ENCODE data around the gene B3GLCT. TPM values are rescaled to one million over a fixed set of nuclear protein-coding genes. Genes with fewer than 3 reads are reported as not detected.

Gene B3GLCT
- total and polyA plus RNA-seq, 2 of the 13 experiments (the other 11 are each of a cell fraction or from before 2014, with no cell fraction given) = 2.0 to 7.1 TPM

DNA sequence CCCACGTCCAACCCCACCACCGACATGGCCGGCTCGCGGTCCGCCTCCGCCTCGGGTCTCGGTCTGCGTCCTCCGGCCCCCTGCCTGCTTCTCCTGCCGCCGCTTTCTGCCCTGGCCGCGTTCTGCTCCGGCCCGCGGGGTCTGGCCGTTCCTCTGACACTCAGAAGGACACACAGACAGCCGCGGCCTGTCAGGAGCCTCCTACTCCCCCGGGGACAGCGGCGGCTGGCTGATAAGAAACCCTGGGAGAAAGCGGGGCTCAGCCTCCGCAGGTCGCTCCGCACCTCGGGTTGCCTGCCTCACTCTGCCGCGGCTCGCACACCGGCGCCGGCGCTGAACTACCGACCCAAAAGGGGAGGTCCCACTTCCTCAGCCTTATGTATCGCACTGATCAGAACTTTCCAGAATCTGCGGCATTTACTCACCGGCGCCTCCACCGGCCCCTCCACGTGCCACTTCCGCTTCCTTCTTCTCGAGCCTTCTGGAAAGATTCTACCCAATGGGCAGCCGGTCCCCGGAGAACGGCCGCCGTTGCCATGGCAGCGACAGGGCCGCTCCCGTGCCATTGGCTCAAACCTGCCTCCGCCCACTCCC, 38.1 kb upstream of the B3GLCT start, which contains the start of gene HSPH1 (continued):
- TF ChIP-seq, protein P1, sequence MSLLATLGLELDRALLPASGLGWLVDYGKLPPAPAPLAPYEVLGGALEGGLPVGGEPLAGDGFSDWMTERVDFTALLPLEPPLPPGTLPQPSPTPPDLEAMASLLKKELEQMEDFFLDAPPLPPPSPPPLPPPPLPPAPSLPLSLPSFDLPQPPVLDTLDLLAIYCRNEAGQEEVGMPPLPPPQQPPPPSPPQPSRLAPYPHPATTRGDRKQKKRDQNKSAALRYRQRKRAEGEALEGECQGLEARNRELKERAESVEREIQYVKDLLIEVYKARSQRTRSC (CRISPR knock-in tag; IDR thresholded peaks at IDR 0.05; ENCODE audit: low read depth) = 0 out of 2 replicates have a peak, but pooled peaks have one; percentile 25
- TF ChIP-seq EP300 (IDR thresholded peaks at IDR 0.05; ENCODE audit: low read depth in 2 of 2, low read length in 2 of 2) (peak in 1 of 2 experiments; percentile 74; a peak in 2 of 4 replicates), EP300 (CRISPR knock-in tag; IDR thresholded peaks at IDR 0.05; ENCODE audit: borderline replicate concordance) (no peak), POLR2G (IDR thresholded peaks at IDR 0.05; ENCODE audit: low read depth, low read length) (peak; percentile 84), SOX6 (IDR thresholded peaks at IDR 0.05) (no peak), SOX6 (CRISPR knock-in tag; IDR thresholded peaks at IDR 0.05) (peak; percentile 47; the same call in 1 of the 2 replicates), NRL (CRISPR knock-in tag; IDR thresholded peaks at IDR 0.05; ENCODE audit: borderline replicate concordance) (peak; percentile 71; the same call in 1 of the 2 replicates), MAZ (IDR thresholded peaks at IDR 0.05; ENCODE audit: borderline replicate concordance, low read depth, low read length) (0 out of 2 replicates have a peak, but pooled peaks have one; percentile 25), MAZ (CRISPR knock-in tag; IDR thresholded peaks at IDR 0.05; ENCODE audit: low read depth) (peak; percentile 57)
- TF ChIP-seq, protein P2, sequence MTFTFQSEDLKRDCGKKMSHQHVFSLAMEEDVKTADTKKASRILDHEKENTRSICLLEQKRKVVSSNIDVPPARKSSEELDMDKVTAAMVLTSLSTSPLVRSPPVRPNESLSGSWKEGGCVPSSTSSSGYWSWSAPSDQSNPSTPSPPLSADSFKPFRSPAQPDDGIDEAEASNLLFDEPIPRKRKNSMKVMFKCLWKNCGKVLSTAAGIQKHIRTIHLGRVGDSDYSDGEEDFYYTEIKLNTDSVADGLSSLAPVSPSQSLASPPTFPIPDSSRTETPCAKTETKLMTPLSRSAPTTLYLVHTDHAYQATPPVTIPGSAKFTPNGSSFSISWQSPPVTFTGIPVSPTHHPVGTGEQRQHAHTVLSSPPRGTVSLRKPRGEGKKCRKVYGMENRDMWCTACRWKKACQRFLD (CRISPR knock-in tag; IDR thresholded peaks at IDR 0.05; ENCODE audit: borderline replicate concordance) = 0 out of 2 replicates have a peak, but pooled peaks have one; percentile 48
- TF ChIP-seq, protein P3, sequence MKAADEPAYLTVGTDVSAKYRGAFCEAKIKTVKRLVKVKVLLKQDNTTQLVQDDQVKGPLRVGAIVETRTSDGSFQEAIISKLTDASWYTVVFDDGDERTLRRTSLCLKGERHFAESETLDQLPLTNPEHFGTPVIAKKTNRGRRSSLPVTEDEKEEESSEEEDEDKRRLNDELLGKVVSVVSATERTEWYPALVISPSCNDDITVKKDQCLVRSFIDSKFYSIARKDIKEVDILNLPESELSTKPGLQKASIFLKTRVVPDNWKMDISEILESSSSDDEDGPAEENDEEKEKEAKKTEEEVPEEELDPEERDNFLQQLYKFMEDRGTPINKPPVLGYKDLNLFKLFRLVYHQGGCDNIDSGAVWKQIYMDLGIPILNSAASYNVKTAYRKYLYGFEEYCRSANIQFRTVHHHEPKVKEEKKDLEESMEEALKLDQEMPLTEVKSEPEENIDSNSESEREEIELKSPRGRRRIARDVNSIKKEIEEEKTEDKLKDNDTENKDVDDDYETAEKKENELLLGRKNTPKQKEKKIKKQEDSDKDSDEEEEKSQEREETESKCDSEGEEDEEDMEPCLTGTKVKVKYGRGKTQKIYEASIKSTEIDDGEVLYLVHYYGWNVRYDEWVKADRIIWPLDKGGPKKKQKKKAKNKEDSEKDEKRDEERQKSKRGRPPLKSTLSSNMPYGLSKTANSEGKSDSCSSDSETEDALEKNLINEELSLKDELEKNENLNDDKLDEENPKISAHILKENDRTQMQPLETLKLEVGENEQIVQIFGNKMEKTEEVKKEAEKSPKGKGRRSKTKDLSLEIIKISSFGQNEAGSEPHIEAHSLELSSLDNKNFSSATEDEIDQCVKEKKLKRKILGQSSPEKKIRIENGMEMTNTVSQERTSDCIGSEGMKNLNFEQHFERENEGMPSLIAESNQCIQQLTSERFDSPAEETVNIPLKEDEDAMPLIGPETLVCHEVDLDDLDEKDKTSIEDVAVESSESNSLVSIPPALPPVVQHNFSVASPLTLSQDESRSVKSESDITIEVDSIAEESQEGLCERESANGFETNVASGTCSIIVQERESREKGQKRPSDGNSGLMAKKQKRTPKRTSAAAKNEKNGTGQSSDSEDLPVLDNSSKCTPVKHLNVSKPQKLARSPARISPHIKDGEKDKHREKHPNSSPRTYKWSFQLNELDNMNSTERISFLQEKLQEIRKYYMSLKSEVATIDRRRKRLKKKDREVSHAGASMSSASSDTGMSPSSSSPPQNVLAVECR (CRISPR knock-in tag; IDR thresholded peaks at IDR 0.05; ENCODE audit: borderline replicate concordance) = peak; percentile 98
- TF ChIP-seq, protein P4, sequence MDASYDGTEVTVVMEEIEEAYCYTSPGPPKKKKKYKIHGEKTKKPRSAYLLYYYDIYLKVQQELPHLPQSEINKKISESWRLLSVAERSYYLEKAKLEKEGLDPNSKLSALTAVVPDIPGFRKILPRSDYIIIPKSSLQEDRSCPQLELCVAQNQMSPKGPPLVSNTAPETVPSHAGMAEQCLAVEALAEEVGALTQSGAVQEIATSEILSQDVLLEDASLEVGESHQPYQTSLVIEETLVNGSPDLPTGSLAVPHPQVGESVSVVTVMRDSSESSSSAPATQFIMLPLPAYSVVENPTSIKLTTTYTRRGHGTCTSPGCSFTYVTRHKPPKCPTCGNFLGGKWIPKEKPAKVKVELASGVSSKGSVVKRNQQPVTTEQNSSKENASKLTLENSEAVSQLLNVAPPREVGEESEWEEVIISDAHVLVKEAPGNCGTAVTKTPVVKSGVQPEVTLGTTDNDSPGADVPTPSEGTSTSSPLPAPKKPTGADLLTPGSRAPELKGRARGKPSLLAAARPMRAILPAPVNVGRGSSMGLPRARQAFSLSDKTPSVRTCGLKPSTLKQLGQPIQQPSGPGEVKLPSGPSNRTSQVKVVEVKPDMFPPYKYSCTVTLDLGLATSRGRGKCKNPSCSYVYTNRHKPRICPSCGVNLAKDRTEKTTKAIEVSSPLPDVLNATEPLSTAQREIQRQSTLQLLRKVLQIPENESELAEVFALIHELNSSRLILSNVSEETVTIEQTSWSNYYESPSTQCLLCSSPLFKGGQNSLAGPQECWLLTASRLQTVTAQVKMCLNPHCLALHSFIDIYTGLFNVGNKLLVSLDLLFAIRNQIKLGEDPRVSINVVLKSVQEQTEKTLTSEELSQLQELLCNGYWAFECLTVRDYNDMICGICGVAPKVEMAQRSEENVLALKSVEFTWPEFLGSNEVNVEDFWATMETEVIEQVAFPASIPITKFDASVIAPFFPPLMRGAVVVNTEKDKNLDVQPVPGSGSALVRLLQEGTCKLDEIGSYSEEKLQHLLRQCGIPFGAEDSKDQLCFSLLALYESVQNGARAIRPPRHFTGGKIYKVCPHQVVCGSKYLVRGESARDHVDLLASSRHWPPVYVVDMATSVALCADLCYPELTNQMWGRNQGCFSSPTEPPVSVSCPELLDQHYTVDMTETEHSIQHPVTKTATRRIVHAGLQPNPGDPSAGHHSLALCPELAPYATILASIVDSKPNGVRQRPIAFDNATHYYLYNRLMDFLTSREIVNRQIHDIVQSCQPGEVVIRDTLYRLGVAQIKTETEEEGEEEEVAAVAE (CRISPR knock-in tag; IDR thresholded peaks at IDR 0.05; ENCODE audit: borderline replicate concordance) = peak; percentile 76
- TF ChIP-seq, protein P5, sequence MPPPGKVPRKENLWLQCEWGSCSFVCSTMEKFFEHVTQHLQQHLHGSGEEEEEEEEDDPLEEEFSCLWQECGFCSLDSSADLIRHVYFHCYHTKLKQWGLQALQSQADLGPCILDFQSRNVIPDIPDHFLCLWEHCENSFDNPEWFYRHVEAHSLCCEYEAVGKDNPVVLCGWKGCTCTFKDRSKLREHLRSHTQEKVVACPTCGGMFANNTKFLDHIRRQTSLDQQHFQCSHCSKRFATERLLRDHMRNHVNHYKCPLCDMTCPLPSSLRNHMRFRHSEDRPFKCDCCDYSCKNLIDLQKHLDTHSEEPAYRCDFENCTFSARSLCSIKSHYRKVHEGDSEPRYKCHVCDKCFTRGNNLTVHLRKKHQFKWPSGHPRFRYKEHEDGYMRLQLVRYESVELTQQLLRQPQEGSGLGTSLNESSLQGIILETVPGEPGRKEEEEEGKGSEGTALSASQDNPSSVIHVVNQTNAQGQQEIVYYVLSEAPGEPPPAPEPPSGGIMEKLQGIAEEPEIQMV (CRISPR knock-in tag; IDR thresholded peaks at IDR 0.05; ENCODE audit: low read depth) = peak; percentile 78; the same call in 1 of the 2 replicates
- TF ChIP-seq, protein P6, sequence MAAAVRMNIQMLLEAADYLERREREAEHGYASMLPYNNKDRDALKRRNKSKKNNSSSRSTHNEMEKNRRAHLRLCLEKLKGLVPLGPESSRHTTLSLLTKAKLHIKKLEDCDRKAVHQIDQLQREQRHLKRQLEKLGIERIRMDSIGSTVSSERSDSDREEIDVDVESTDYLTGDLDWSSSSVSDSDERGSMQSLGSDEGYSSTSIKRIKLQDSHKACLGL (CRISPR knock-in tag; IDR thresholded peaks at IDR 0.05) = peak; percentile 97; the same call in 1 of the 2 replicates
